NCI-H1436 treated with DMSO at 0.1 percent for 48 hours (cell line): ENCODE measurements around the gene ERMN.
"Not testable (repeated sequence)": the region's sequence is repeated elsewhere in the genome, so short reads cannot be mapped to it uniquely, and the experiment has no call there.

Experiments used
- DNase-seq: peaks from one replicate; lab custom pipeline; 2025; lab: John Stamatoyannopoulos, UW

ERMN gene

DNA sequence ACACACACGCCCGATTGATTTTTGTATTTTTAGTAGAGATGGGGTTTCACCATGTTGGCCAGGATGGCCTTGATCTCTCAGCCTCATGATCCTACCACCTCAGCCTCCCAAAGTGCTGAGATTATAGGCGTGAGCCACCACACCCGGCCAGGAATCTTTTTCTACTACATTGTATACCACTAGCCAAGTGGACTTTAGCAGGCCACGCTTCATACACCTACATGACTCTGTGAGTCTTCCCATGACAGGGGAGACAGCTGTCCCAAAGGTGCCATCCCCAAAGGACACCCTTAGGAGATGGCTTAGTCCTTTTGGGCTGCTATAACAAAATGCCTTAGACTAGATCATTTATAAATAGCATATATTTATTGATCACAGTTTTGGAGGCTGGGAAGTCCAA lies 32.8 kb downstream of the ERMN start:
- no peak for DNase-seq

DNA sequence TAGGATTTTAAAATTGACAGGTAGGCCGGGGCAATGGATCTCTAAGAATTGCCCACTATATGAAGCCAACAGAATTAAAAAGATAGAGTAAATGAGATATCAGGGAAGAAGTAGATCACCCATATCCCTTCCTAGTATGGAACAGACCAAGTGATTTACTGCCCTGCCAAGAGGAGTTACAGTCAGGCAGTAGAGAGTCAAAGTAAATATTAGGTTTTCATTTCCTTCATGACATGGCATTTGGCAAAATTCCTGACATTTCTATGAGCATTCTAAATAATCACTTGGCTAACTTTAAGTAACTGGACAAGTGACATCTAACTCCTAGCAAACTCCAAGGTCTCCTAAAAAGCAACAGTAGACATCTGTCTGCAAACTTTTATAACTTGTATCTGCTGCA lies 34.6 kb downstream of the ERMN start:
- DNase-seq, result no peak

- no peak for DNase-seq
These were observed 35.1 kb downstream of the ERMN start for GRCh38 chr2:157290525-157290924.

- DNase-seq, result no peak
These were observed 38.5 kb downstream of the ERMN start for GRCh38 chr2:157287160-157287559.

- DNase-seq, result no peak
These were observed 42.2 kb downstream of the ERMN start for GRCh38 chr2:157283468-157283867.

DNA sequence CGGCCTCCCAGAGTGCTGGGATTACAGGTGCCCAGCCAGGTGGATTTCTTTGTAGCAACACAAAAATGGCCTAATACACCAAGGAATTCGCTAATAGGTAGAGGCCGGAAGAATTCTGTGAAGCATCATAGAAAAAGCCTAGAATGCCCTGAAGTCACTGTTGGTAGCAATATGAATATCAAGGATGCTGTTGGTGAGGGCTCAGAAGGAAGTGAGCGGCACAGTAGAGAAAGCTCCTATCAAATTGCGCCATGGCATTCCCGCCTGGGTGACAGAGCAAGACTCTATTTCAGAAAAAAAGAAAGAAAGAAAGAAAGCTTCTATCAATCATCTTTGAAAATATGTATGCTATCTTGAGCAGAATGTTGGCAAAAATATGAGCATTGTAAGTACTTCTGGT lies 44.3 kb downstream of the ERMN start:
- no peak for DNase-seq

GRCh38 chr2:157279311-157279710 lies 46.3 kb downstream of the ERMN start:
- not testable (repeated sequence) for DNase-seq

DNA sequence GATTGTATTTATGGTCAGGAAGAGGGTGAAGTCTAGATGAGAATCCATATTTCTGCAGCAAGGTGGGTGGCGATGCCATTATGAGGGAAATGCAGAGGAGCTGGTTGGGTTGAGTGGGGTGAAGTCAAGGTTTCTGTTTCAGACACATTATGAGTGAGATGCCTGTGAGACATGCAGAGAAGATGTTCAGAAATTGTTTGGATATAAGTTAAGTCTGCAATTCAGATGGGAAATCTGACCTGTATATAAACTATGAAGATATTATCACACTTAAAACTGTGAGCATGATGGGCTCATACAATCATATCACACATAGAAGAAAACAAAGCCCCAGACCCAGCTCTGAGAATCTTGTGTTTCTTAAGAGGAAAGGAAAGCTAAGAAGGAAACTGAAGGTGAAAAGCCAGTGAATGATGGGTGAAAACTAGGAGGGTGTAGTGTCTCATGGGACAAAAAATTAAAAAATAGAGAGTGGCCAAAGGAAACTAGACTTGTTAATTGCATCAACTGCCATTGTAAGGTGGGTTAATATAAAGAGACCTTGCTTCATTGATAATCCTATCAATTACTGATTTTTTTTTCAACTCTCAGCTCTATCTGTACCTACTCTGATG lies 53.9 kb downstream of the ERMN start:
- no peak for DNase-seq

DNA sequence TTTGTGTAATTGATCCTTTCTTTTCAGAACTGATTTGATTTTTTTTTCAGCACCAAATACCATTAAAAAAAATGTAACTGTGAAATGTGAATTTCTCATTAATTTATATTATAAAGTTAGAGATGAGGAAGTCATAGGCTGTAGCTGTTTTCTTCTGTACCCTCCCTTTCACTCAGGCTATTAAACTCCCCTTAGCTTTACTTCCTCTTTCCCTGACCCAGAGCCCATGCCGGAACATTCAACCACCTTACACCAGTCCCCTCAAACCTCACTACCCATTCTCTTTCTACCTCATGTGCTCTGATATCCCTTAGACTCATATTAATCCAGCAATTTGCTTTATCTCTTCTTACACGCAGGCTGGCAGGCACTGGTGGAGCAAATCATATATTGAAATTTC lies 55.7 kb downstream of the ERMN start:
- DNase-seq, result no peak

DNA sequence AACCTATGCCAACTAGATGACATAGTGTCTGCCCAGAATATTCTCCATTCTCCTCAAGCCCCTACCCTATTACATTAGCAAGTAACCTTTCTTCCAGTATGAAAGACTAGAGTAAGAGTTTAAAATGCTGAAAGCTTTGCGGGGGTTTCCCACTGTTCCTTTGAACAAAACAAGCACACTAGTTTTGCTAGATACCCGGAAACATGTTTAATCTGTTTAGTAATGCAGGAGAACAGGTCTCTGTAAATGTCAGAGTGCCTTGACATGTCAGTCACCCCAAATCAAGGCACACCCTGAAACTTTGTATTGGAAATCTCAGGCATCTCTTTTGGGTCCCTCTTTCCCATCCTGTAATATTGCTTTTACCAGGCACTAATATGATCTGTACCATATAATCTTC lies 56.6 kb downstream of the ERMN start:
- DNase-seq, result no peak
